ENCODE measurements around the gene HPCAL1. TPM values are rescaled to one million over a fixed set of nuclear protein-coding genes. Genes with fewer than 3 reads are reported as not detected.

HPCAL1 gene
- total RNA-seq, 3 donors from 2014 or later (not counting 1 experiment from before 2014, with no cell fraction given): 31.1 to 45.2 (median 39.8) TPM

DNA sequence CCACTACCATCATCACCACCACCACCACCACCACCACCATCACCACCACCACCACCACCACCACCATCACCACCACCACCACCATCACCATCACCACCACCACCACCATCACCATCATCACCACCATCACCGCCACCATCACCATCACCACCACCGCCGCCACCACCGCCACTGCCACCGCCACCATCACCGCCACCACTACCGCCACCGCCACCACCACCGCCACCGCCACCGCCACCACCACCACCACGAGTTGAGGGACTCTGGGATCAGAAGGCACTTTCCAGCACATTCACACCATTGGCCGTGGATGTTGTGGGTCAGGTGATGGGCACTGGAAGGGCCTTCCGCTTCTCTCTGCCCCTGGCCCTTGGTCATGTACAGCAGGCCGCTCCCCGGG lies 96.7 kb downstream of the HPCAL1 start:
- H3K4me3 ChIP-seq (ENCODE audit: low read length): no peak overlapping the region
- H3K4me3 Mint-ChIP-seq: peak overlapping the region; percentile 64
- ATAC-seq (peak in 1 of 3 donors; percentile 14), DNase-seq (no peak)
- intact Hi-C loops (cut with micrococcal nuclease): no loop called here
- peaks cover 2% of the 10 kb centered on the region for H3K36me3 ChIP-seq (ENCODE audit: control insufficient read depth, insufficient read depth, low read length)
- no peaks in the 10 kb centered on the region for H3K27me3 ChIP-seq (ENCODE audit: control insufficient read depth, insufficient read depth, low read length)
- peak overlapping the region; percentile 27 to 87 for H3K27ac Mint-ChIP-seq
- peaks cover 22 to 58% of the 10 kb centered on the region in 2 donors for H3K4me1 Mint-ChIP-seq
- no peaks in the 10 kb centered on the region for H3K27me3 Mint-ChIP-seq (ENCODE audit: low read depth in 2 of 2)
- TF ChIP-seq, protein P1, sequence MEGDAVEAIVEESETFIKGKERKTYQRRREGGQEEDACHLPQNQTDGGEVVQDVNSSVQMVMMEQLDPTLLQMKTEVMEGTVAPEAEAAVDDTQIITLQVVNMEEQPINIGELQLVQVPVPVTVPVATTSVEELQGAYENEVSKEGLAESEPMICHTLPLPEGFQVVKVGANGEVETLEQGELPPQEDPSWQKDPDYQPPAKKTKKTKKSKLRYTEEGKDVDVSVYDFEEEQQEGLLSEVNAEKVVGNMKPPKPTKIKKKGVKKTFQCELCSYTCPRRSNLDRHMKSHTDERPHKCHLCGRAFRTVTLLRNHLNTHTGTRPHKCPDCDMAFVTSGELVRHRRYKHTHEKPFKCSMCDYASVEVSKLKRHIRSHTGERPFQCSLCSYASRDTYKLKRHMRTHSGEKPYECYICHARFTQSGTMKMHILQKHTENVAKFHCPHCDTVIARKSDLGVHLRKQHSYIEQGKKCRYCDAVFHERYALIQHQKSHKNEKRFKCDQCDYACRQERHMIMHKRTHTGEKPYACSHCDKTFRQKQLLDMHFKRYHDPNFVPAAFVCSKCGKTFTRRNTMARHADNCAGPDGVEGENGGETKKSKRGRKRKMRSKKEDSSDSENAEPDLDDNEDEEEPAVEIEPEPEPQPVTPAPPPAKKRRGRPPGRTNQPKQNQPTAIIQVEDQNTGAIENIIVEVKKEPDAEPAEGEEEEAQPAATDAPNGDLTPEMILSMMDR (IDR thresholded peaks at IDR 0.05): no peak
- H3K36me3 Mint-ChIP-seq: no peaks in the 10 kb centered on the region
- no peaks in the 10 kb centered on the region for H3K9me3 Mint-ChIP-seq
- no peak overlapping the region for H3K27ac ChIP-seq (ENCODE audit: low read length)
- H3K9me3 ChIP-seq (ENCODE audit: control insufficient read depth, insufficient read depth, low read length): no peaks in the 10 kb centered on the region
- WGBS (ENCODE audit: insufficient coverage): 74% methylated on average over 11 of the region's 16 CpGs
- H3K4me1 ChIP-seq (ENCODE audit: control insufficient read depth, insufficient read depth, low read length): peaks cover 36% of the 10 kb centered on the region

DNA sequence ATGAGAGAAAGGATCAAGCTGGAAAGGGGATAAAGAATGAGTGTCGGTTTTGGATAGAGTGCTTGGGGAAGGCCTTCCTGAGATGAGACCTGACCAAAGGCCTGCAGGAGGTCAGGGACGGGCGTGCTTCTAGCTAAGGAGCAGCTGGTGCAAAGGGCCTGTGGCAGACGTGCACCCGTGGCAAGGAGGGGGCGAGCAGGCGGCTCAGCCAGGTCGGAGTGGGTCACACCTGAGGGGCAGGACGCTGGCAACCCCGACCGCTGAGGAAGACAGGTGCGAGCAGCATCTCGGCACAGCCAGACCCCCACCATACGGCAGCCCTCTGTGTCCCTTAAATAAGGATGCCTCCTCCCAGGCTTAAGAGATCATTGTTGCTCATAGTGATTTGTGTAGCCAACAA lies 97.3 kb downstream of the HPCAL1 start:
- peaks cover 36% of the 10 kb centered on the region for H3K4me1 ChIP-seq (ENCODE audit: control insufficient read depth, insufficient read depth, low read length)
- TF ChIP-seq, protein P1 (IDR thresholded peaks at IDR 0.05): no peak
- no peak overlapping the region for H3K27ac ChIP-seq (ENCODE audit: low read length)
- peaks cover 2% of the 10 kb centered on the region for H3K36me3 ChIP-seq (ENCODE audit: control insufficient read depth, insufficient read depth, low read length)
- no peaks in the 10 kb centered on the region for H3K9me3 ChIP-seq (ENCODE audit: control insufficient read depth, insufficient read depth, low read length)
- ATAC-seq (no peak), DNase-seq (no peak)
- intact Hi-C loops (cut with micrococcal nuclease): no loop called here
- Mint-ChIP-seq H3K27ac (peak overlapping the region; percentile 27 to 63), H3K4me3 (peak overlapping the region; percentile 64), H3K9me3 (no peaks in the 10 kb centered on the region), H3K36me3 (no peaks in the 10 kb centered on the region), H3K4me1 (peaks cover 21 to 57% of the 10 kb centered on the region in 2 donors), H3K27me3 (ENCODE audit: low read depth in 2 of 2) (no peaks in the 10 kb centered on the region)
- no peaks in the 10 kb centered on the region for H3K27me3 ChIP-seq (ENCODE audit: control insufficient read depth, insufficient read depth, low read length)
- WGBS (ENCODE audit: insufficient coverage): 87% methylated on average over 14 of the region's 14 CpGs
- H3K4me3 ChIP-seq (ENCODE audit: low read length): no peak overlapping the region

DNA sequence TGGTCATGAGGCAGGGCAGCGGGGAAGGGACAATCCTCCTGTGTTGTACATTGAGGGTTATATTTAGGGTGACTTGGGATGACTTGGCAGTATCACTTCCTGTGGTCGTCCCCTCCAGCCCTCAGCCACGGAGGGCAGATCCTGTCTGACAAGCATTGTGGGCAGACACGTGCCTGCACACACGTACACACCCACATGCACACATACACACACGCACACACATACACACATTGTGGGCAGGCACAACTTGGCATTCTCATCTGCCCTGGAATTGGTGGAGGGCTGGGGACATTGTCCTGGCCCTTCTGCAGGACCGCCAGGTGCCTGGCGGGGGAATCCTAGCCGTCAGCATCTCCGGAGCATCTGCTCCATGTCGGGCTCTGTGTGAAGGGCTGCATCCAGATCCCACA lies 97.9 kb downstream of the HPCAL1 start:
- TF ChIP-seq, protein P1 (IDR thresholded peaks at IDR 0.05): no peak
- intact Hi-C loops (cut with micrococcal nuclease): no loop called here
- Mint-ChIP-seq H3K27ac (peak overlapping the region; percentile 27 to 63), H3K27me3 (ENCODE audit: low read depth in 2 of 2) (no peaks in the 10 kb centered on the region), H3K4me1 (peaks cover 21 to 53% of the 10 kb centered on the region in 2 donors), H3K36me3 (no peaks in the 10 kb centered on the region), H3K9me3 (no peaks in the 10 kb centered on the region), H3K4me3 (peak overlapping the region; percentile 64)
- DNase-seq: peak in 1 of 2 donors; percentile 44
- Histone ChIP-seq H3K27me3 (ENCODE audit: control insufficient read depth, insufficient read depth, low read length) (no peaks in the 10 kb centered on the region), H3K27ac (ENCODE audit: low read length) (no peak overlapping the region), H3K4me1 (ENCODE audit: control insufficient read depth, insufficient read depth, low read length) (peaks cover 36% of the 10 kb centered on the region), H3K4me3 (ENCODE audit: low read length) (no peak overlapping the region), H3K9me3 (ENCODE audit: control insufficient read depth, insufficient read depth, low read length) (no peaks in the 10 kb centered on the region), H3K36me3 (ENCODE audit: control insufficient read depth, insufficient read depth, low read length) (peaks cover 2% of the 10 kb centered on the region)
- 41% methylated on average over 11 of the region's 11 CpGs for WGBS (ENCODE audit: insufficient coverage)
- ATAC-seq: peak; percentile 21 to 84 (median 72)
